Measurements from ENCODE around the gene COP1.
"Not testable (repeated sequence)": the region's sequence is repeated elsewhere in the genome, so short reads cannot be mapped to it uniquely, and the experiment has no call there.

The COP1 gene

GRCh38 chr1:176243746-176244145 lies 36.7 kb upstream of the COP1 start:
- Histone ChIP-seq H3K27ac (ENCODE audit: low read length) (no peak overlapping the region), H3K9ac (ENCODE audit: low read depth, low read length) (no peak overlapping the region)
- ATAC-seq (ENCODE audit: insufficient read depth, low read depth) = no peak

GRCh38 chr1:176241385-176242015 lies 34.4 kb upstream of the COP1 start:
- Histone ChIP-seq H3K9ac (ENCODE audit: low read depth, low read length) (no peak overlapping the region), H3K27ac (ENCODE audit: low read length) (no peak overlapping the region), H3K79me2 (ENCODE audit: insufficient read depth, low read length) (no peaks in the 10 kb centered on the region), H3K4me2 (ENCODE audit: insufficient read depth, low read length) (no peak overlapping the region), H3K4me1 (ENCODE audit: insufficient read depth, low read length) (no peaks in the 10 kb centered on the region), H2AFZ (ENCODE audit: low read depth, low read length) (no peak overlapping the region), H3K4me3 (ENCODE audit: low read depth in 1 of 2, low read length in 2 of 2) (no peak overlapping the region), H3K27me3 (ENCODE audit: insufficient read depth, low read length, poor library complexity) (no peaks in the 10 kb centered on the region), H4K20me1 (ENCODE audit: insufficient read depth, low read length) (no peaks in the 10 kb centered on the region), H3K9me3 (ENCODE audit: insufficient read depth, low read length, severe bottlenecking) (no peaks in the 10 kb centered on the region), H3K36me3 (ENCODE audit: insufficient read depth, low read length) (no peaks in the 10 kb centered on the region)
- no peak for TF ChIP-seq EZH2 (IDR thresholded peaks at IDR 0.05; ENCODE audit: borderline replicate concordance, low read depth, low read length, severe bottlenecking)
- TF ChIP-seq CTCF (IDR thresholded peaks at IDR 0.05; ENCODE audit: borderline replicate concordance, extremely low read depth, low read length, poor library complexity, severe bottlenecking) = no peak
- ATAC-seq (ENCODE audit: insufficient read depth, low read depth) = no peak
- DNase-seq = no peak

More at GRCh38 chr1:176243746-176244145, 36.7 kb upstream of the COP1 start:
- no peaks in the 10 kb centered on the region for H3K9me3 ChIP-seq (ENCODE audit: insufficient read depth, low read length, severe bottlenecking)
- H3K4me2 ChIP-seq (ENCODE audit: insufficient read depth, low read length) = no peak overlapping the region
- no peaks in the 10 kb centered on the region for H4K20me1 ChIP-seq (ENCODE audit: insufficient read depth, low read length)
- H3K36me3 ChIP-seq (ENCODE audit: insufficient read depth, low read length) = no peaks in the 10 kb centered on the region
- no peaks in the 10 kb centered on the region for H3K4me1 ChIP-seq (ENCODE audit: insufficient read depth, low read length)
- H2AFZ ChIP-seq (ENCODE audit: low read depth, low read length) = no peak overlapping the region
- H3K27me3 ChIP-seq (ENCODE audit: insufficient read depth, low read length, poor library complexity) = no peaks in the 10 kb centered on the region
- no peak overlapping the region for H3K4me3 ChIP-seq (ENCODE audit: low read depth in 1 of 2, low read length in 2 of 2)
- no peaks in the 10 kb centered on the region for H3K79me2 ChIP-seq (ENCODE audit: insufficient read depth, low read length)
- no peak for TF ChIP-seq EZH2 (IDR thresholded peaks at IDR 0.05; ENCODE audit: borderline replicate concordance, low read depth, low read length, severe bottlenecking)
- no peak for TF ChIP-seq CTCF (IDR thresholded peaks at IDR 0.05; ENCODE audit: borderline replicate concordance, extremely low read depth, low read length, poor library complexity, severe bottlenecking)
- DNase-seq = no peak

GRCh38 chr1:176233657-176234056 lies 26.6 kb upstream of the COP1 start:
- not testable (repeated sequence) for H3K27ac ChIP-seq (ENCODE audit: low read length); H3K4me2 ChIP-seq (ENCODE audit: insufficient read depth, low read length); ATAC-seq (ENCODE audit: insufficient read depth, low read depth); H3K4me1 ChIP-seq (ENCODE audit: insufficient read depth, low read length); DNase-seq; H3K9me3 ChIP-seq (ENCODE audit: insufficient read depth, low read length, severe bottlenecking); H4K20me1 ChIP-seq (ENCODE audit: insufficient read depth, low read length); H3K36me3 ChIP-seq (ENCODE audit: insufficient read depth, low read length); H2AFZ ChIP-seq (ENCODE audit: low read depth, low read length); H3K27me3 ChIP-seq (ENCODE audit: insufficient read depth, low read length, poor library complexity); H3K79me2 ChIP-seq (ENCODE audit: insufficient read depth, low read length); H3K9ac ChIP-seq (ENCODE audit: low read depth, low read length); H3K4me3 ChIP-seq (ENCODE audit: low read depth in 1 of 2, low read length in 2 of 2)

GRCh38 chr1:176227579-176227978 lies 20.5 kb upstream of the COP1 start:
- Histone ChIP-seq H3K4me3 (ENCODE audit: low read depth in 1 of 2, low read length in 2 of 2) (no peak overlapping the region), H2AFZ (ENCODE audit: low read depth, low read length) (no peak overlapping the region), H3K4me2 (ENCODE audit: insufficient read depth, low read length) (no peak overlapping the region), H3K79me2 (ENCODE audit: insufficient read depth, low read length) (no peaks in the 10 kb centered on the region), H3K9me3 (ENCODE audit: insufficient read depth, low read length, severe bottlenecking) (no peaks in the 10 kb centered on the region), H3K4me1 (ENCODE audit: insufficient read depth, low read length) (no peaks in the 10 kb centered on the region), H3K9ac (ENCODE audit: low read depth, low read length) (no peak overlapping the region), H3K27me3 (ENCODE audit: insufficient read depth, low read length, poor library complexity) (no peaks in the 10 kb centered on the region), H3K36me3 (ENCODE audit: insufficient read depth, low read length) (no peaks in the 10 kb centered on the region), H3K27ac (ENCODE audit: low read length) (no peak overlapping the region), H4K20me1 (ENCODE audit: insufficient read depth, low read length) (no peaks in the 10 kb centered on the region)
- TF ChIP-seq CTCF (IDR thresholded peaks at IDR 0.05; ENCODE audit: borderline replicate concordance, extremely low read depth, low read length, poor library complexity, severe bottlenecking) (no peak), EZH2 (IDR thresholded peaks at IDR 0.05; ENCODE audit: borderline replicate concordance, low read depth, low read length, severe bottlenecking) (no peak)
- ATAC-seq (ENCODE audit: insufficient read depth, low read depth) (no peak), DNase-seq (no peak)
